Measurements from ENCODE around the gene SNRPA1. TPM values are rescaled to one million over a fixed set of nuclear protein-coding genes. Genes with fewer than 3 reads are reported as not detected.
A peak's percentile ranks its signal among the peaks of the same experiment; 100 is the strongest.

SNRPA1 gene
- total and polyA plus RNA-seq, 4 experiments from 2014 or later, result 76.6 to 100 (median 86.3) TPM

DNA sequence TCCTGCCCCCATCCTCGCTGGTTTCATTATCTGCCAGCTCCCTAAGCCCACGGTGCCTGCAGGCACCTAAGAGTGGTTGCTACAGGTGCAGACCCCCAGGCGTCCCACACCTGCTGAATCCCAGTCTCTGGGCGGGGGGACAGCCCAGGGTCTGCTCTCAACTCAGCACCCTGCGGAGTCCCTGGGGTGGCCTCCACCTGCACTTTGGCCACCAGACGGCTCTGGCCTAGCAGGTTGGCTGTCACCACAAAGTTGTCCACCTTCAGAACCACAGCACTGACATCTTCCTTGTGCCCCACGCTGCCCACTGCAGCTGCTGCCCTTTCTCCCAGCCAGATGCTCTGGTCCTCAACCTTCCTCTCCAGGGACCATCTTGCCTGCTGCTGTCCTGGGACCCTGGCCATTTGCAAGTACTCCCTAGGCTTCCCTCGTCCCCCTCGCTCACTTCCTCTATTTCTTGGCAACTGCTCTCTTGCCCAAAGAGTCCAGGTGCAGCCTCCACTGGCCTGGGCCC lies 34.9 kb upstream of the SNRPA1 start:
- POLR2A ChIA-PET (ENCODE audit: partially characterized antibody), result no interaction called here
- Histone ChIP-seq H3K27me3 (ENCODE audit: insufficient read depth, low read length) (no peaks in the 10 kb centered on the region), H3K9me3 (ENCODE audit: control insufficient read depth in 1 of 2, low read length in 2 of 2) (peaks cover 0 to 7% of the 10 kb centered on the region in 2 donors), H3K4me1 (ENCODE audit: insufficient read depth, low read length) (peaks cover 12% of the 10 kb centered on the region), H3K4me3 (ENCODE audit: low read length in 2 of 2) (no peak overlapping the region), H3K27ac (ENCODE audit: low read depth, low read length) (no peak overlapping the region), H3K36me3 (ENCODE audit: insufficient read depth, low read length) (no peaks in the 10 kb centered on the region)
- Mint-ChIP-seq H3K36me3 (peaks cover 4 to 11% of the 10 kb centered on the region in 2 donors), H3K4me3 (no peak overlapping the region), H3K4me1 (peaks cover 11 to 24% (median 18%) of the 10 kb centered on the region in 4 donors), H3K27ac (no peak overlapping the region), H3K27me3 (peaks cover 6 to 11% of the 10 kb centered on the region in 2 donors), H3K9me3 (peaks cover 0 to 23% (median 17%) of the 10 kb centered on the region in 8 donors)
- intact Hi-C loops (cut with micrococcal nuclease), result no loop called here
- CTCF ChIA-PET (ENCODE audit: partially characterized antibody), result no interaction called here
- no peak for DNase-seq

DNA sequence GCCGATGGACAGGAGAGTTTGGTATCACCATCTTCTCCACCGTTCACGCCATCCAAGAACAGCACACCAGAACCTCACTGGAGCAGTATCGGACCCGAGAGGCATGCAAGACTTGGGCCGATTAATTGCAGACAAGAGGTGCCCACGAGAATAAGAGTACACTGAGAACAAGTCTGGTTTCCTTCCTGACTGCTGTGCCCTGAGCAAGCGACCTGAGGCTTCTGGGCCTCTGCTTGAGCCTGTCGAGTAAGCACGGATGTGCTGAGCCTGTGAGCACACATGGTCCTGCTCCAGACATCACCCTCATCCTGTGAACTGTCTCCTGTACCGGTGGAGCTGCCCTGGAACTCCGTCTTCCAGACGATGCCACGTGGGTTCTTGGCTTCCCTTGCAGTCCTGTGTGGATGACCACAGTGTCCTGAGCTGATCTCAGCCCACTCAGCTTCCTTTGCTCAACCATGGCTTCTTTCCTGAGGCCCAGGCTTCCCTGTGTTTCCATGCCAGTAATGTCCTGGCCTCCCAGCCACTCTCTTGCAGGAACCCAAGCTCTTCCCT lies 34.3 kb upstream of the SNRPA1 start:
- no peak overlapping the region for H3K4me3 Mint-ChIP-seq
- Histone ChIP-seq H3K4me1 (ENCODE audit: insufficient read depth, low read length) (peaks cover 8% of the 10 kb centered on the region), H3K4me3 (ENCODE audit: low read length in 2 of 2) (no peak overlapping the region), H3K36me3 (ENCODE audit: insufficient read depth, low read length) (no peaks in the 10 kb centered on the region), H3K9me3 (ENCODE audit: control insufficient read depth in 1 of 2, low read length in 2 of 2) (peaks cover 0 to 2% of the 10 kb centered on the region in 2 donors), H3K27ac (ENCODE audit: low read depth, low read length) (no peak overlapping the region), H3K27me3 (ENCODE audit: insufficient read depth, low read length) (no peaks in the 10 kb centered on the region)
- peaks cover 2 to 9% of the 10 kb centered on the region in 2 donors for H3K36me3 Mint-ChIP-seq
- peaks cover 6 to 11% of the 10 kb centered on the region in 2 donors for H3K27me3 Mint-ChIP-seq
- H3K27ac Mint-ChIP-seq, result no peak overlapping the region
- POLR2A ChIA-PET (ENCODE audit: partially characterized antibody), result no interaction called here
- no peak for DNase-seq
- peaks cover 0 to 18% (median 12%) of the 10 kb centered on the region in 8 donors for H3K9me3 Mint-ChIP-seq
- H3K4me1 Mint-ChIP-seq, result peaks cover 6 to 19% (median 13%) of the 10 kb centered on the region in 4 donors
- intact Hi-C loops (cut with micrococcal nuclease), result no loop called here
- CTCF ChIA-PET (ENCODE audit: partially characterized antibody), result no interaction called here

DNA sequence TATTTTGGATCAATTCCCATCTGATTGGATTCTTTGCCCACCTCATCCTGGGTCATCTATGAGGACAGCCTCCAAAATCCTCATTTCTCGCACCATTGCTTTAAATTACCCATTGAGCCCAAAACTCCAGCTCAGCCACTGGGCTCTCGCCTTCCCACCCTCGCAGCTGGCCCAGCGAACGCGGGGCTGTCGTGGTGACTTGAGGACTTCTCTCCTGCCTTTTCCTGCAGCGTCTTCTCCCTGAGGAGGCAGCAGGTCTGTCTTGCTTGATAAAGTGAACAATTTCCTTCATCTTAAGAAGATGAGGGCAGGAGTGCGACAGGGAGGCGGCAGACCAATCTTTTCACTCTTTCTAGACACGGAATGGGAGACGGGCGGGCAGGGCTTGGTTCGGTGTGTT lies 33.0 kb upstream of the SNRPA1 start:
- no peak overlapping the region for H3K27ac ChIP-seq (ENCODE audit: low read depth, low read length)
- intact Hi-C loops (cut with micrococcal nuclease), result no loop called here
- Mint-ChIP-seq H3K9me3 (peaks cover 0 to 6% (median 4%) of the 10 kb centered on the region in 8 donors), H3K4me3 (no peak overlapping the region), H3K4me1 (peaks cover 1 to 8% (median 5%) of the 10 kb centered on the region in 4 donors), H3K27ac (no peak overlapping the region), H3K36me3 (peaks cover 0 to 9% of the 10 kb centered on the region in 2 donors), H3K27me3 (peaks cover 6 to 16% of the 10 kb centered on the region in 2 donors)
- H3K27me3 ChIP-seq (ENCODE audit: insufficient read depth, low read length), result no peaks in the 10 kb centered on the region
- POLR2A ChIA-PET (ENCODE audit: partially characterized antibody), result no interaction called here
- H3K9me3 ChIP-seq (ENCODE audit: control insufficient read depth in 1 of 2, low read length in 2 of 2), result no peaks in the 10 kb centered on the region
- H3K4me3 ChIP-seq (ENCODE audit: low read length in 2 of 2), result no peak overlapping the region
- no peak for DNase-seq
- H3K36me3 ChIP-seq (ENCODE audit: insufficient read depth, low read length), result no peaks in the 10 kb centered on the region
- CTCF ChIA-PET (ENCODE audit: partially characterized antibody), result no interaction called here
- peaks cover 2% of the 10 kb centered on the region for H3K4me1 ChIP-seq (ENCODE audit: insufficient read depth, low read length)

DNA sequence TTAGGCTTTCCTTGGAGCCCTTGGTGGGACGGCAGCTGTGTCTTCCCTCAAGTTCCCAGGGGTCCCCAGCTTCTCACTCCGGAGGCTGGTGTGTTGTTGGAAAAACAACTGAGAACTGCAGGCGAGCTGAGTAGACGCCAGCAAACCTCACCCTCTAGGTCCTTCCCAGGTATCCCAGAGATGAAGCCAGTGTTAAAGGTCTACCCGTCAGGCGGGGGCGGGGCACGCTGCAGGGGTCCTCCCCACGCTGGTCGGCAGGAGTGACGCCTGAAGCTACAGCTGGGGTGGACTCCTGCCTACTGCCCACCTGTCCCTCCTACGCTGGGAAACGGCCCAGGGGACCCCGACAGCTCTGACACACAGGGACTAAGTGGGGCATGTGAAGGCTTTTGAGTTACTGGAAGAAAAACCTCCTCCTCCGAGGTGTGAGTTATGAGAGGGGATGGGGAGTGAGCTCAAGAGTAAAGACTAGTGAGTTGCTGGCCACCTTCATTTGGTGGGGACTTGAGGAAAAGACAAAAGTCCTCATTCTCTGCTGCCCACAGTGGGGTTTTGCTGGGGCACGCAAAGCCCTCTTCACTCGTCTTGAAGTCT lies 32.2 kb upstream of the SNRPA1 start:
- no peaks in the 10 kb centered on the region for H3K4me1 ChIP-seq (ENCODE audit: insufficient read depth, low read length)
- no peaks in the 10 kb centered on the region for H3K36me3 ChIP-seq (ENCODE audit: insufficient read depth, low read length)
- peaks cover 6 to 16% of the 10 kb centered on the region in 2 donors for H3K27me3 Mint-ChIP-seq
- no peak overlapping the region for H3K27ac ChIP-seq (ENCODE audit: low read depth, low read length)
- H3K27ac Mint-ChIP-seq, result no peak overlapping the region
- H3K9me3 ChIP-seq (ENCODE audit: control insufficient read depth in 1 of 2, low read length in 2 of 2), result no peaks in the 10 kb centered on the region
- H3K36me3 Mint-ChIP-seq, result peaks cover 0 to 9% of the 10 kb centered on the region in 2 donors
- H3K4me3 ChIP-seq (ENCODE audit: low read length in 2 of 2), result no peak overlapping the region
- intact Hi-C loops (cut with micrococcal nuclease), result no loop called here
- no peak overlapping the region for H3K4me3 Mint-ChIP-seq
- no peak for DNase-seq
- peaks cover 0 to 4% (median 0%) of the 10 kb centered on the region in 8 donors for H3K9me3 Mint-ChIP-seq
- H3K4me1 Mint-ChIP-seq, result peaks cover 0 to 2% (median under 1%) of the 10 kb centered on the region in 4 donors
- ChIA-PET CTCF (ENCODE audit: partially characterized antibody) (interaction anchor here (0.6 kb wide), 1 partner anchor 57 kb away, joined by 5 read pairs; no protein-coding TSS in a partner anchor), POLR2A (ENCODE audit: partially characterized antibody) (no interaction called here)
- H3K27me3 ChIP-seq (ENCODE audit: insufficient read depth, low read length), result no peaks in the 10 kb centered on the region

DNA sequence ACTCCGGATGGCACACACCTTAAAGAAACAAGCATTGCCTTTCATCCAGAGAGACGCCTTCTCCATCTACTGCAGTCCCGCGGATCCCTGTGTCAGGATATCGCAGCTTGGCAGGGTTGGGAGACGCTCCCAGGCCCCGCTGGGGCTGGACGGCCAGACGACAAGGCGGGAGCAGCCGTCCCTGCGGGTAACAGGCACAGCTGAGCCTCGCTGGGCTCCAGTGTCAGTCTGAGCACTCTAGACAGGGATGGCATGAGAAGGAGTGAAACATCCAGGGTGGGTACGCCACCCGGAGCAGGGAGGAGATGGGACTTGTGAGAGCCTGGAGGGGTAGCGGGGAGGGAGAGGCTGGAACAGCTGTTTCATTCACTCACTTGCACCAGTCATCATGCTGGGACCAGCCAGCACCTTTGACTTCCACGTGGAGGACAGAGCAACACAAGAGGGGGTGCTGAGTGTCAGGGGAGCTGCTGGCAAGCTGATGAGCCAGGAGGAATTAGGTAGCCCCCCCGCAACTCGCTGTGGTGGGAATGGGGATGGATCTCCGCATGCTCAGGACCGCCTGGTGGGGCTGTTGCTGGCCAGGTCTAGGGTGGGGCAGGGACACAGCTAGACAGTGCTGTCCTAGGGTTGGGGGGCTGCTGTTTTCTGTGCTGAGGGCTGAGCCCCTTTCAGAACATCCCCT lies 31.6 kb upstream of the SNRPA1 start:
- H3K4me3 Mint-ChIP-seq, result no peak overlapping the region
- H3K4me1 Mint-ChIP-seq, result no peaks in the 10 kb centered on the region
- H3K36me3 Mint-ChIP-seq, result peaks cover 0 to 9% of the 10 kb centered on the region in 2 donors
- ChIA-PET POLR2A (ENCODE audit: partially characterized antibody) (no interaction called here), CTCF (ENCODE audit: partially characterized antibody) (no interaction called here)
- H3K27ac Mint-ChIP-seq, result peak overlapping the region in 1 of 7 donors; percentile 52
- intact Hi-C loops (cut with micrococcal nuclease), result no loop called here
- H3K27ac ChIP-seq (ENCODE audit: low read depth, low read length), result no peak overlapping the region
- no peaks in the 10 kb centered on the region for H3K27me3 ChIP-seq (ENCODE audit: insufficient read depth, low read length)
- H3K4me3 ChIP-seq (ENCODE audit: low read length in 2 of 2), result no peak overlapping the region
- no peaks in the 10 kb centered on the region for H3K36me3 ChIP-seq (ENCODE audit: insufficient read depth, low read length)
- H3K4me1 ChIP-seq (ENCODE audit: insufficient read depth, low read length), result no peaks in the 10 kb centered on the region
- H3K9me3 ChIP-seq (ENCODE audit: control insufficient read depth in 1 of 2, low read length in 2 of 2), result no peaks in the 10 kb centered on the region
- peaks cover 0 to 3% (median 0%) of the 10 kb centered on the region in 8 donors for H3K9me3 Mint-ChIP-seq
- DNase-seq, result no peak
- H3K27me3 Mint-ChIP-seq, result peaks cover 6 to 16% of the 10 kb centered on the region in 2 donors

DNA sequence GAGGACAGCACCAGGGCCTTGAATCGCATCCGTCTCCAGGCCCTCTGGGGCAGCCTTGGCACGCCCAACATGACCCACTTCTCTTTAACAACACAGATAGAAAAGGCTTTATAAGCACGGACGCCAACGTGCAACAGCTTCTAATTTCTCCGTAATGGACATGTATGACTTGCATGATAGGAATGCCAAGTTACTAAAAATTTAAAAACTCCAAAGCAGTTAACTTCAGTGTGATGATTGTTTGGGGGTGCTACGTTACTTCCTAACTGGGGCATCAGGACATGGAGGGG lies 30.9 kb upstream of the SNRPA1 start:
- no peak overlapping the region for H3K4me3 ChIP-seq (ENCODE audit: low read length in 2 of 2)
- H3K27ac ChIP-seq (ENCODE audit: low read depth, low read length), result no peak overlapping the region
- no peaks in the 10 kb centered on the region for H3K9me3 ChIP-seq (ENCODE audit: control insufficient read depth in 1 of 2, low read length in 2 of 2)
- CTCF ChIA-PET (ENCODE audit: partially characterized antibody), result no interaction called here
- no peaks in the 10 kb centered on the region for H3K27me3 ChIP-seq (ENCODE audit: insufficient read depth, low read length)
- POLR2A ChIA-PET (ENCODE audit: partially characterized antibody), result no interaction called here
- Mint-ChIP-seq H3K36me3 (peaks cover 0 to 9% of the 10 kb centered on the region in 2 donors), H3K27me3 (peaks cover 8 to 16% of the 10 kb centered on the region in 2 donors), H3K4me1 (peaks cover 1 to 5% (median 3%) of the 10 kb centered on the region in 4 donors), H3K9me3 (peaks cover 0 to 3% (median 0%) of the 10 kb centered on the region in 8 donors), H3K27ac (peak overlapping the region in 1 of 7 donors; percentile 43), H3K4me3 (no peak overlapping the region)
- intact Hi-C loops (cut with micrococcal nuclease), result no loop called here
- DNase-seq, result no peak
- peaks cover 3% of the 10 kb centered on the region for H3K4me1 ChIP-seq (ENCODE audit: insufficient read depth, low read length)
- H3K36me3 ChIP-seq (ENCODE audit: insufficient read depth, low read length), result no peaks in the 10 kb centered on the region

DNA sequence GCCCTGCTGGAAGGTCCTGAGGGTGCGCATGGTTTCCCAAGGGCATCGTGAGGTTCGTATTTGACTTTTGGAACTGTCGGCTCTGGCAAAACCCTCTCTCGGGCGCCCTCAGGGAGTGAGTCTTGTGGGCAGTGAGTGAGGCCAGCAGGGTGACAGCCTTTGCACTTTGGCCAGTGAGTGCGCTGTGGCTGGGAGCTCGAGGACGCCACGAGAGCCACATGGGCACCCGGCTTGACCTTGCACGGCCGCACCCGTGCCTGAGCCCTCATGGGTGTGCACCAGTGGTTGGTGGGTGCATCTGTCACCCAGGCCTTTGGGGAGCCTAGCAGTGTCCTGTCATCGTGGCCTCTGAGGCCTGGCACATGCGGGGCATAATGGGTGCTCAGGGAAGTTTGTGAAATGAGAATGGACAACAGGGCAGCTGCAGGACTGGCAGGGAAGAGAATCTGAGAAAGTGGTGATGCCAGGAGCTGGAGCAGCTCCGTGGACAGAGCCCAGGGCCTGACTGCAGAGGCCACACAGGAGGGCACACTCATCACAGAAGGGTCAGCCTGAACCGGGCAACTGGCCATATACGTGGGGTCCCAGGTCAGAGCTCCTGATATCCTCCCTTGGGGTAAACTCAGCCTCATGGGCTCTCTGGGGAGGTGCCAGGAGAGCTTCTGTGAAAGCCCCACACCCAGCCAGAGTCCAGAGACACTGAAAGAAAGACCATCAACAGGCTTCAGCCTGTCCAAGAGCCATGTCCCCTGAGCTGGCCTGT lies 30.4 kb upstream of the SNRPA1 start:
- H3K4me1 Mint-ChIP-seq, result peaks cover 4 to 10% (median 7%) of the 10 kb centered on the region in 4 donors
- Histone ChIP-seq H3K36me3 (ENCODE audit: insufficient read depth, low read length) (no peaks in the 10 kb centered on the region), H3K27me3 (ENCODE audit: insufficient read depth, low read length) (no peaks in the 10 kb centered on the region), H3K4me1 (ENCODE audit: insufficient read depth, low read length) (peaks cover 8% of the 10 kb centered on the region), H3K4me3 (ENCODE audit: low read length in 2 of 2) (no peak overlapping the region), H3K27ac (ENCODE audit: low read depth, low read length) (no peak overlapping the region), H3K9me3 (ENCODE audit: control insufficient read depth in 1 of 2, low read length in 2 of 2) (no peaks in the 10 kb centered on the region)
- peaks cover 0 to 3% (median 0%) of the 10 kb centered on the region in 8 donors for H3K9me3 Mint-ChIP-seq
- no peak for DNase-seq
- H3K27ac Mint-ChIP-seq, result no peak overlapping the region
- H3K27me3 Mint-ChIP-seq, result peaks cover 8 to 16% of the 10 kb centered on the region in 2 donors
- no peak overlapping the region for H3K4me3 Mint-ChIP-seq
- POLR2A ChIA-PET (ENCODE audit: partially characterized antibody), result no interaction called here
- CTCF ChIA-PET (ENCODE audit: partially characterized antibody), result no interaction called here
- intact Hi-C loops (cut with micrococcal nuclease), result no loop called here
- peaks cover 0 to 5% of the 10 kb centered on the region in 2 donors for H3K36me3 Mint-ChIP-seq

Measured in CD4-positive, alpha-beta memory T cell (primary cell).